ENCODE data around the gene NTM. TPM values are rescaled to one million over a fixed set of nuclear protein-coding genes. Genes with fewer than 3 reads are reported as not detected.

NTM gene
- total and polyA plus RNA-seq, 12 donors: 0.26 to 11.5 (median 4.0) TPM

DNA sequence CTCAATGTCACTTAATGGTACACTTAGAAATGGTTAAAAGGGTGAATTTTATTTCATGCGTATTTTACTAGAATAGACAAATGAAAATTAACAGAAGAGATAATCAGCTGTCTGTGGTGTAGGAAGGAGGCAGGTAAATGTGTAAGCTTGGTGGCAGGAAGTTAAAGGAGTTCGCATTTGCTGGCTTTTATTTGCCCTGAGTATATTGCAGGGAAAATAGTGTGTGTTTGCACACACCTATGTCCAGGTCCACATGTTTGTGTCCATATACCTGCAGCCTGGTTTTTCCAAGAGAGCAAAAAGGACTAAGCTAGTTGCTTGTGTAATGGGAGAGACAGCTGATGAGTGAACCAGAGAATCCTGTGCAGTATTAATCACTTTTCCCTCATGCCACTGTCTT is 16.0 kb downstream of the NTM start:
- H3K27ac ChIP-seq: no peak overlapping the region
- no peaks in the 10 kb centered on the region for H3K4me1 ChIP-seq (replicated peaks in 1 of 2)
- no peaks in the 10 kb centered on the region for H3K36me3 ChIP-seq (replicated peaks in 1 of 2)
- no peaks in the 10 kb centered on the region for H3K27me3 ChIP-seq
- H3K4me3 ChIP-seq: no peak overlapping the region
- DNase-seq: no peak
- WGBS, 4 donors: 66 to 90% (median 87%) methylated on average over 2 of the region's 2 CpGs
- no peaks in the 10 kb centered on the region for H3K9me3 ChIP-seq (replicated peaks in 1 of 3)
- no peak for TF ChIP-seq POLR2A (IDR thresholded peaks at IDR 0.05)
- TF ChIP-seq, protein P1, sequence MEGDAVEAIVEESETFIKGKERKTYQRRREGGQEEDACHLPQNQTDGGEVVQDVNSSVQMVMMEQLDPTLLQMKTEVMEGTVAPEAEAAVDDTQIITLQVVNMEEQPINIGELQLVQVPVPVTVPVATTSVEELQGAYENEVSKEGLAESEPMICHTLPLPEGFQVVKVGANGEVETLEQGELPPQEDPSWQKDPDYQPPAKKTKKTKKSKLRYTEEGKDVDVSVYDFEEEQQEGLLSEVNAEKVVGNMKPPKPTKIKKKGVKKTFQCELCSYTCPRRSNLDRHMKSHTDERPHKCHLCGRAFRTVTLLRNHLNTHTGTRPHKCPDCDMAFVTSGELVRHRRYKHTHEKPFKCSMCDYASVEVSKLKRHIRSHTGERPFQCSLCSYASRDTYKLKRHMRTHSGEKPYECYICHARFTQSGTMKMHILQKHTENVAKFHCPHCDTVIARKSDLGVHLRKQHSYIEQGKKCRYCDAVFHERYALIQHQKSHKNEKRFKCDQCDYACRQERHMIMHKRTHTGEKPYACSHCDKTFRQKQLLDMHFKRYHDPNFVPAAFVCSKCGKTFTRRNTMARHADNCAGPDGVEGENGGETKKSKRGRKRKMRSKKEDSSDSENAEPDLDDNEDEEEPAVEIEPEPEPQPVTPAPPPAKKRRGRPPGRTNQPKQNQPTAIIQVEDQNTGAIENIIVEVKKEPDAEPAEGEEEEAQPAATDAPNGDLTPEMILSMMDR (IDR thresholded peaks at IDR 0.05): no peak
- intact Hi-C loops (cut with DNase I): no loop called here

DNA sequence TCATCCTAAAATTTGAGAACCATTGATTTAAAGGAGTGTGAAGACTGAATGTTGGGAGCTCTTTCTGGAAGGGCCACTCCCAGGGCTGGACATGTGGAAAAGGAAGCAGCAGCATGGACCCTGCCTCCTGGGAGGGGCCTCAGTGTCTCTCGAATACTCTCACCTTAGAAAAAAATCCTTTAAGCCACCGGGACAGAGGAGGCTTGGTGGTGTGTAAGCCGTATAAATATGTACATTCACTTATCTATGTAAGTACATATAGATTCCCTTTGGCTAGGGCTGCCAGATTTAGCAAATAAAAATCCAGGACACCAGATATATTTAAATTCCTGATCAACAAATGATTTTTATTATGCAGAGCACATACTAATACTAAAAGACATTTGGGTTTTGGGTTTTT is 17.6 kb downstream of the NTM start:
- H3K27me3 ChIP-seq: no peaks in the 10 kb centered on the region
- DNase-seq: no peak
- no peaks in the 10 kb centered on the region for H3K36me3 ChIP-seq (replicated peaks in 1 of 2)
- 75 to 84% (median 79%) methylated on average over 3 of the region's 3 CpGs for WGBS, 4 donors
- no peaks in the 10 kb centered on the region for H3K4me1 ChIP-seq (replicated peaks in 1 of 2)
- intact Hi-C loops (cut with DNase I): no loop called here
- H3K4me3 ChIP-seq: no peak overlapping the region
- TF ChIP-seq POLR2A (IDR thresholded peaks at IDR 0.05): no peak
- TF ChIP-seq, protein P1 (IDR thresholded peaks at IDR 0.05): no peak
- H3K27ac ChIP-seq: no peak overlapping the region
- H3K9me3 ChIP-seq (replicated peaks in 1 of 3): no peaks in the 10 kb centered on the region

DNA sequence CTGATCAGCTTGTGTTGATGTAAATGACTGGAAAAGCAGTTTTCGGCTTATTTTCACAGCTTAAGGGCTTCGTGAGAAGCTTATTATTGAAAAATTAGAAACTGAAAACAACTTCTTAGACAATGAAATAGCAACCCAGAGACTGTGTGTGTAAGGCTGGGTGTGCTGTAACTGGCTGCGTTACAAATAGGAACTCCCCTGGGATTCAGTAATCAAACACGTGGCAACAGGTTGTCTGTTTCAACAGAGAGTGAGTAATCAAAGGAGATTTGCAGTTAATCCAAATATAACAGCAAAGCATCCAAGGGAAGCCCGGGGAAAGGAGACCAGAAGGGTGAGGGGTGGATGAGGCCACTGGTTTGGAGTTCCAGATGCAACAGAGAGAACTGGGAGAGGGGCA is 19.2 kb downstream of the NTM start:
- Histone ChIP-seq H3K4me1 (replicated peaks in 1 of 2) (no peaks in the 10 kb centered on the region), H3K36me3 (replicated peaks in 1 of 2) (no peaks in the 10 kb centered on the region), H3K27ac (no peak overlapping the region), H3K9me3 (replicated peaks in 1 of 3) (no peaks in the 10 kb centered on the region), H3K4me3 (no peak overlapping the region), H3K27me3 (no peaks in the 10 kb centered on the region)
- TF ChIP-seq, protein P1 (IDR thresholded peaks at IDR 0.05): no peak
- no peak for TF ChIP-seq POLR2A (IDR thresholded peaks at IDR 0.05)
- intact Hi-C loops (cut with DNase I): no loop called here
- no peak for DNase-seq
- WGBS, 4 donors: 55 to 76% (median 69%) methylated on average over 5 of the region's 5 CpGs

DNA sequence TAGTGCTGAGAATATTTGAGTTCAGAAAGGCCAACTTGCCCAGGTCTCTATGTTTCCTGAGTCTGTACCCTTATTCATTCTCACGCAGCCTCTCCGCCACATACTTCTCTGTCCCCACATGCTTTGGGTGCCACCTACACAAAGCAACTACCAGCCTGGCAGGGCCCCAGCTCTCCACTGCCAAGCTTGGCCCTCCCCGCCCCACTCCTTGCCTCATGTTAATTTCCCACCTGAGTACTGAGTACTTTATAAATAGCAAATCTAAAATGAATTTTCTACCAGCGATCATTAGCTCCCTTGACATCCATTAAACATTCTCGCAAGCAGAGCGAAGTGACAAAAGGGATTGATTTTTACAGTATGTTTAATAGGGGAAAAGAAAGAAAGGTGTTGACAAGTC is 20.8 kb downstream of the NTM start:
- H3K9me3 ChIP-seq (replicated peaks in 1 of 3): no peaks in the 10 kb centered on the region
- no peak for TF ChIP-seq POLR2A (IDR thresholded peaks at IDR 0.05)
- TF ChIP-seq, protein P1 (IDR thresholded peaks at IDR 0.05): no peak
- intact Hi-C loops (cut with DNase I): no loop called here
- no peaks in the 10 kb centered on the region for H3K4me1 ChIP-seq (replicated peaks in 1 of 2)
- no peak for DNase-seq
- H3K36me3 ChIP-seq (replicated peaks in 1 of 2): no peaks in the 10 kb centered on the region
- no peaks in the 10 kb centered on the region for H3K27me3 ChIP-seq
- 93 to 94% (median 94%) methylated on average over 6 of the region's 6 CpGs for WGBS, 4 donors
- no peak overlapping the region for H3K4me3 ChIP-seq
- H3K27ac ChIP-seq: no peak overlapping the region

All from adrenal gland (tissue), 12 donors.